ENCODE data around the gene KIF23.

GRCh38 chr15:69422336-69422895 lies 8.3 kb downstream of the KIF23 start:
- TF ChIP-seq NR3C1 (IDR thresholded peaks at IDR 0.05) (no peak), CTCF (IDR thresholded peaks at IDR 0.05) (no peak), CHD4 (IDR thresholded peaks at IDR 0.05; ENCODE audit: borderline replicate concordance) (no peak), USF2 (IDR thresholded peaks at IDR 0.05) (no peak), ELK1 (IDR thresholded peaks at IDR 0.05; ENCODE audit: low read depth, low read length) (no peak), MAX (IDR thresholded peaks at IDR 0.05) (no peak), RAD21 (conservative IDR thresholded peaks at IDR 0.05 in 1 of 2, IDR thresholded peaks at IDR 0.05 in 1 of 2) (no peak)

All from A549 (cell line).